NCI-H2227 treated with DMSO at 0.1 percent for 48 hours (cell line): Measurements from ENCODE around the gene EFHD1.
"Not testable (repeated sequence)": the region's sequence is repeated elsewhere in the genome, so short reads cannot be mapped to it uniquely, and the experiment has no call there.

Experiments
- DNase-seq: peaks from one replicate; lab custom pipeline; 2025; lab: John Stamatoyannopoulos, UW

Gene EFHD1

DNA sequence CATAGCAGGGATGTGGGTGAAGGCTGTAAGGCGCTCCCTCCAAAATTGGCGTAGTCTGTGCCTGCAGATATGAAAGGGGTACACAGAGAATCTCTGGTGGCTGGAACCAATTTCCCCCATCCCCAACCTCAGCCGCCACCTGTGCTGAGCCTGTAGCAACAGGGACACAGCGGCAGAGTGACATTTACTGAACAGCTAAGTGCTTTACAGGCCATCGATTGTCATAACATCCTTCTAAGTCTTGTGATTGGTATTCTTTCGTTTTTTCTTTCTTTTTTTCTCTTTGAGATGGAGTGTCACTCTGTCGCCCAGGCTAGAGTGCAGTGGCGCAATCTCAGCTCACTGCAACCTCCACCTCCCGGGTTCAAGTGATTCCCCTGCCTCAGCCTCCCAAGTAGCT, 12.2 kb upstream of the EFHD1 start:
- DNase-seq, result no peak

DNA sequence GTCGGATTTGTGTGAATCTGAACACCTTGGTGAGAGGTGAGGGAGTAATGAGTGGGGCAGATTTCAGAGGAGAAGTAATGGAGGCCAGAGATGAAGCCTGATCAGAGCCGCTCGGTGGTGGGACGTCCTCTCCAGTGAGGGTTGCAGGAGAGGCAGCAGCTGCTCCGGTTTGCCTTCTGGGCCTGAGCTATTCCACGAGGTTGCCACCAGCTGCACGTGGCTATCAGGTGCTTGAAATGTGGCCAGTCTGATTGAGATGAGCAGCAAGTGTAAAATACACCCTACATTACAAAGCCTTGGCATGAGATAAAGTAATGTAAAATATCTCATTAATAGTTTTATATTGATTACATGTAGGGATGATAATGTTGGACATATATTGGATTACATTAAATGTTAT, 10.8 kb upstream of the EFHD1 start:
- DNase-seq, result no peak

DNA sequence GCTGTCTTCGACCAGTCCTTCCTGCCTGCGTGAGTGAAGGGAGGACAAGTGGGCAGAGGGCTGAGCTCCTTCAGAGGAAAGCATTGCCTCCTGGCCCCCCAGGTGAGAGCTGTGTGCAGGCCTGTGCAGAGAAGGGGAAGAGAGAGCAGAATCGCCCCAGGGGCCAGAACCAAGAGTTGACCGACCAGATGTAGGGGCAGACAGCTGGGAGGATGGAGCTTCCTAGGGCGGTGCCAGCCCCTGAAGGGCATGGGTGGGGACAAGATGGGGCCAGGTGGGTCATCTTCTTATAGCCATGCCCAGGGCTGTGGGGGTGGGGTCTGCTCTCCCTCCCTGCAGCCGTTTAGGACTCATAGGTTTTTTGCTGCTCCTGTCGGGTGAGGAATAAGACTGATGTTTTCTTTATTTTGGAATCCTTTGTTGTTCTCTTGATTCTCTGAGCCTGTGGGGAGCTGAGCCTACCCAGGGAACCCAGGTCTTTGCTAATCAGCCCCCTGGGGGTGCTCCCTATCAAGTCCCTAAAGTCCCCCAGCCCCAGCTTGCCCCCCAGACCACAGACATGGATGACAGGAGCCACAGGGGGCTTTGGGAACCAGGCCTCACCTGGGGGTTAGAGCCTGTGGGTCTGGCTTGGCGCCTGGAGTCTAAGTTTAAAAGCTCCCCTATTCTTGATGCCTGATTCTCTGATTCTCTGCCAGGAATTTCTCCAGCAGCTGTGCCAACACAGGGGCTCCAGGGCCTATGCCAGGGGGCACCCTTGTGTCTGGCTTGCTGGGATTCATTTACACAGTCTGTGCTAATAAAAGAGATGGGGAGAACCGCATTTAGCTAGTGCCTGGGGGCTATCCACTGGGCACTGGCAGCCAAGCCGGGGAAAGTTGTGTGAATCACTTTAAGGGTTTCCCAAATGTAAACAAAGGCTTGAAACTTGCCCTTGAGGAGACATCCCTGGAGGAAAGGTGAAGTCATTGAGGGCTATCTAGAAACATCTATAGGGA, 9.3 kb upstream of the EFHD1 start:
- no peak for DNase-seq

DNA sequence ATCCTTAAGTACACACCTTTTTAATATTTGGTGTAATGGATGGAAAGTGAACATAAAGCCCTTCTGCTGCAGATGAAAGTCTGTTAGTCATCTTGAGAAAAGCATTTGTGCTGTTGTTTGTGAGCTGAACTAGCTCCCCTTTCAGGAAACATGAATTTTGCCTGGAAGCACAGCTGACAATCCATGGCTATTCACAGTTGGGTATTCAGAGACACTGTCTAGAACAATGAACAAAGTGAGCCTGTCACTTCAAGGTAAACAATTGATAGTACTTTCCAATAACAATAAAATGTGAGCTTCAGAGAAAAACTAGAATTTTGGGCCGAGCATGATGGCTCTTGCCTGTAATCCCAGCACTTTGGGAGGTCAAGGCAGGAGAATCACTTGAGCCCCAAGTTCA, 6.8 kb upstream of the EFHD1 start:
- no peak for DNase-seq

DNA sequence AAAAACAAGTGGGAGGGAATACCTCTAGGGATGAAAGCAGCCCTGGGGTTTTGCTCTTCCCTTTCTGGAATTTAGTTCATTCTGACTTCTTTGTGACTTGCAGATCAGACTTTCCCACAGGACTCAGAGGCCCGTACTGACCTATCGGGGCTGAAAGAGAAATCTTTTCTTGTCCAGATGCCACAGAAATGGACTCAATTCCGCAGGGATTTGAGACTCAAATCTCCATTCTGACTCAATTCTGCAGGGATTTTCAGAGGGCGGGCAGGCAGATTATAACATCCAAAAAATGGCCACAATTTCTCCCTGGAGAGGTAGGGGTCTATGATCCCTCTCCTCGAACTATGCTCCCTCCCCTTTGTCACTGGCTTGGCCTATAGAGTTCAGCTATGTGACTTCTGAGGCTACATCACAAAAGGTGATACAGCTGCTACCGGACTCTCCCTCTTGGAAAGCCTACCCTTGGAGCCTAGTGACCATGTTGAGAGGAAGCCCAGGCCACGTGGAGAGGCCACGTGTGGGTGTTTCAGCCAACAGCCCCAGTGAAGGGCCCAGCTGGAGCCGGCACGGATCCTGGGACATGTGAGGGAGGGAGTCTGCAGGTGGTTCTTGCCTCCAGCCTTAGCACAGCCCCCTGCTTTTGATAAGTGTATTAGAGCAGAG, 4.8 kb upstream of the EFHD1 start:
- DNase-seq, result no peak

DNA sequence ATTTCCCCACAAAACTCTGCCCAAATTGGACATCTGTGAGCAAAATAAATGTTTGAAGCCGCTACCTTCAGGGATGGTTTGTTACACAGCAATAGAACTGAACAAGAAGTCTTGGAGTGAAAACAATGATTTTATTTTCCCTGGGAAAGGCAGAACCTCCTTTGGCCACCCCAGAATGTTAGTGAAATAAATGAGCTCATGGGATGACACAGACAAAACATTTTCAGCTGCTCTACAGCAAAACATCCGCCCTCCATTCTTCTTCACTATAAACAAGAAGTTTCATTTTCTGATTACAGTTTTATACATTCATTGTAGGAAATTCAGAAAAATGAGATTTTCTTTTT, 4.3 kb upstream of the EFHD1 start:
- DNase-seq, result no peak

DNA sequence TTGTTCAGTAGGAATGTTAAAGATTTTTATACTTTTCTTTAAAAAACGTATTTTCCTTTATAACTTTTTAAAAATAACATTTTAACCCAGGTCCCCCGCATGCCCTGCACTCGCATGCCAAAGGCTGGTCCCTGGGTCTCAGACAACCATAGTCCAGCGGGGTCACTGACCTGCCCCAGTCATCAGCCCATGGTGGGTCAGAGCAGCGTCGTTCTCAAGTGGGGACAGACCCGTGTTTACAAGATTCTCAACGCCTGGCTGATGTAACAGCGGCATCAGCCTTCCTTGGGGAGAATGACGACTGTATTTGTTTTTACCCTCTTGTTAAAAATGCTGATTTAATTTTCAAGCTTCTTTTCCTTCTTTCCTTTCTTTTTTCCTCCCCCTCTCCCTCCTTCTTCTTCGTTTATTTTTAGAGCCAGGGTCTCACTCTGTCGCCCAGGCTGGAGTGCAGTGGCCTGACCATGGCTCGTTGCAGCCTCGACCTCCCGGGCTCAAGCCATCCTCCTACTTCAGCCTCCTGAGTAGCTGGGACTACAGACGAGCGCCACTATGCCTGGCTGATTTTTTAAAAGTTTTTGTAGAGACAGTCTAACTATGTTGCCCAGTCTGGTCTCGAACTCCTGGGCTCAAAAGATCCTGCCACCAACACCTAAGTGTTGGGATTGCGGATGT, 1.0 kb upstream of the EFHD1 start:
- no peak for DNase-seq

DNA sequence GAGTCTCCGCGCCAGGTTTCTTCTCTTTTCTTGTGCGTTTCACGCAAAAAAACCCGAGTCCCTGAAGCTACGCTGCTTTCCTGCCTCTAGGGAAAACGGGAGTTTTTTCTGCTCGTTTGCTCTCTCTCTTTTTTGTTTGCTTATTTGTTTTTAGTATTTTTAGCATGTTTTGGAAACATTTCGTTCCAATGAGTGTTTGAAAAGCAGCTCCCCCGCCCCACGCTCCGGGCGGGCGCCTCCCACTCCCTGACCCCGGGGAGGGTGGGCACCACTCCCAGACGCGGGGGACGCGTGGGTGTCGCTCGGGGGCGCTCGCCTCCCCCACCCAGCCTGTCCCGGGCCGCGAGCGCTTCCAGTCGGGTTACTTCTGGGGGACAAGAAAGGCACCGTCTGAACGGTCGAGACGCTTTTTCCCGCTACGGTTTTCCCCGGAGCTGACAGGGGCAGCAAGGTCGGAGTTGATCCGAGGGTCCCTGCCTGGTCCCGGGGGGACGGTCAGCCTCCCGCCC, 446 bp upstream of the EFHD1 start:
- no peak for DNase-seq

DNA sequence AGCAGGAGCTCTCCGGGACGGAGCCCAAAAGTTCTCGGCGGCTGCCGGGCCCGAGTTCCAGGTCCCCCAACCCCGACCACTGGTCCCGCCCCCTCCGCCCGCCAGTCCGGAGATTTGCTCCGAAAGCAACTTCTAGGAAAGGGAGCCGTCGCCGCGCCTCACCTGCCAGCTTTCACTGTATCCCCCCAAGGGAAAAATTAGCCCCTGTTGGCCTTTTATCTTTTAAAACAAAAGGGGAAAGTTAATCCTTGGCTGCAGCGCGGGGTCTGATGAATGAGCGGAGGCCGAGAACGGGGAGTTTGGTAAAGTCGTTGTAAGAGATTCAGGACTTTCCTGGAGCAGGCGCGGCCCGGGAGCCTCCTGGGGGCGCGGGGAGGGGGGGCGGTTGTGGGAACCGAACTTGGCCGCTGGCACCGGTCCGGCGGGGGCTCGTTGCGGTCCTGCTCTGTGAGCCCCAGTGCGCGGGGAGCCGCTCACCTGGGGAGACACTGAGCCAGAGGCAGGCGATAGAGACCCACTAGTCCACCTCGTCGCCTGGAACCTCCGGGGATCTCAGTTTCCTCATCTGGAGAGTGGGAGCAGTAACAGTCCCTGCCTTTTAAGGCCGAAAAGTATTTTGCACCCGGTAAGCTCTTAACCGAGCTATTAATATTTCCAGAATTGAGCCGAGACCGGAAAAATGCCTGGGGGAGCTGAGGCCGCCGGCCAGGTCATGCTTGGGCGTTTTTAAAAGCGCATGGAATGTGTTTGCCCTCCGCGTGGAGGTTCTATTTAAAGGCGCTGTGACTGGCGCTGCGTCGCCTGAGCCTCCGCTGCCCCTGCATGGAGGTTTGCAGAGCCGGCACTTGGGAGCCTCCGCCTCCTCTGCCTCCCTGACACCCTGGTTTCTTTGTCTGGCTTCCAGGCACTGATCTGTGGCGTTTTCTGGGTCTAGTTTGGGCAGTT, 1.1 kb downstream of the EFHD1 start:
- DNase-seq, result no peak

DNA sequence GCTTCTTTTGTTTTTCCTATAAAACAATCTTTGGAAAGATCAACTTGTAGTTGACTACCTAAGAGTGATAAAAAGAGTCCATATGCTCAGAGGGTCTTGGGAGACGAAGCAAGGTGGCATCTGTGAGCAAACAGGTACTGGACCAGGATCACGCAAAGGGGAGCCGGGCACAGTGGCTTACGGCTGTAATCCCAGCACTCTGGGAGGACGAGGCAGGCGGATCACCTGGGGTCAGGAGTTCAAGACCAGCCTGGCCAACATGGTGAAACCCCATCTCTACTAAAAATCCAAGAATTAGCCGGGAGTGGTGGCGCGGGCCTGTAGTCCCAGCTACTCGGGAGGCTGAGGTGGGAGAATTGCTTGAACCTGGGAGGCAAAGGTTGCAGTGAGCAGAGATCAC, 2.0 kb downstream of the EFHD1 start:
- DNase-seq, result not testable (repeated sequence)

DNA sequence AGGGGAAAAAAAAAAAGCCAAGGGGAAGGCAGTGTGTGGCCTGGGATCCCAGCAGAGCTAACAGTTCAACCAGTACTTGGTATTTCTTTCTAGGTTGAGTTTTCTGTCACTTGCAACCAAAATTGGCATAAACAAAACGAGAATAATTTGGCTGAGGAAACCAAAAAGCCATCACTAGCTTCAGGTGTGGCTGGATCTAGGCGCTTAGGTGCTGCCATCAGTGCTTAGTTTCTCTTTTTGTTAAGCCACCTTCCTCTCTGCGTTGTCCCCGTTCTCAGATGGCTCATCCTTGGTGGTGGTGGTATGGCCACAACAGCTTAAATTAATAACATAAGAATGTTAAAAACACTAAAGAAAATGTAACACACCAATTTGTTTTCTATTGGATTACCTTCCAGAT, 2.4 kb downstream of the EFHD1 start:
- no peak for DNase-seq

DNA sequence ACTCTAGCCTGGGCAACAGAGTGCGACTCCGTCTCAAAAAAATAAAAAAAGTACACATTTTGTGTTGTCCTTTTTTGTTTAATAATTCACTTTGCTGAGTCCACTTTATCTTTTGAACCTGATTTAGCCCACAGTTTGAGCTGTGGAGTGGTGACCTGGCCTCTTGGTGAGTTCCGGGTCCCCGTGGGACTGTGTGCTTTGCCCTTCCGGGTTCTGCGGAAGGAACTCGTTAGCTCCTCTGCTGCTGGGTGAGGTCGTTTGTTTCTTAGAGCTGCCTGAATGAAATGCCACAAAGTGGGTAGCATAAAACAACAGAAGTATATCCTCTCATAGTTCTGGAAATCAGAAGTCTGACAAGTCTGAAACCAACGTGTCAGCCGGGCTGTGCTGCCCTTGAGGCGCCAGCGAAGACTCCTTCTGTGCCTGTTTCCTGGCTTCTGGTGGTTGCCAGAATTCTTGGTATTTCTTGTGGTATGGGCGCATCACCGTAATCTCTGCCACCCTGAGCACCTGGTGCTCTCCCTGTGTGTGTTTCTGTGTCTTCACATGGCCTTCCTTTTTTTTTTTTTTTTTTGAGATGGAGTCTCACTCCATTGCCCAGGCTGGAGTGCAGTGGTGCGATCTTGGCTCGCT, 3.5 kb downstream of the EFHD1 start:
- no peak for DNase-seq

DNA sequence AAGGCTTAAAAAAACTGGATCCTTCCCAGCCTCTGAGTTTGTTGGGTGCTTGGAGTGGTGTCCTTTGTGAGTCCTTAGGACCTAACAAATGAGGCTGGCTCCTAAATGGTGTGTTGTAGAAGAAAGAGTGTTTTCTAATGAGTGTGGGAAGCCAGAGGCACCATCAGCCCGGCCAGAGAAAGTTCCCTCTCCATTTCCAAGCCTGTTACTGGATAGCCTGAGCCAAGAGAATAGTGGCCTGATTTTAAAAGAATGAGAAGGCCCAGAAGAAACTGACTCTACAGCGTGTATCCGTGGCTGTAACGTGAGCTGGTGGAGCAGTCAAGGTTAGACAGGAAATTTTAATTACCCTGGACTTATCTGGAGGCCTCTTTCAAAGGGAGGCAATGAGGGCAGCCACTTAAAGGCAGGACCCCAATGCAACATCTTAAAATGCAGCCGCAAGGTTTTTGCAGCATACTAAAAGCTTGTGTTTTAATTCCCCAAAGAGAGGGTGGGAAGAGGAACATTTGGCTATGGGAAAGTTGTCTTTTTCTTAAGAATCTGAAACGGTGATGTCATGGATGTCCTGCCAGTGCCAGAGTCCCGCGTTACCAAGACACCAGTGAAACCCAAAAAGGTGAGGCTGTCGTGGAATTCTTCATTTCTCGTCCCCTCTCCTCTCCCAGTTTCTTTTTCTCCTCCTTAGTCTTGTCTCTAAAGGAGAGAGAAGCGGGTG, 4.6 kb downstream of the EFHD1 start:
- no peak for DNase-seq

DNA sequence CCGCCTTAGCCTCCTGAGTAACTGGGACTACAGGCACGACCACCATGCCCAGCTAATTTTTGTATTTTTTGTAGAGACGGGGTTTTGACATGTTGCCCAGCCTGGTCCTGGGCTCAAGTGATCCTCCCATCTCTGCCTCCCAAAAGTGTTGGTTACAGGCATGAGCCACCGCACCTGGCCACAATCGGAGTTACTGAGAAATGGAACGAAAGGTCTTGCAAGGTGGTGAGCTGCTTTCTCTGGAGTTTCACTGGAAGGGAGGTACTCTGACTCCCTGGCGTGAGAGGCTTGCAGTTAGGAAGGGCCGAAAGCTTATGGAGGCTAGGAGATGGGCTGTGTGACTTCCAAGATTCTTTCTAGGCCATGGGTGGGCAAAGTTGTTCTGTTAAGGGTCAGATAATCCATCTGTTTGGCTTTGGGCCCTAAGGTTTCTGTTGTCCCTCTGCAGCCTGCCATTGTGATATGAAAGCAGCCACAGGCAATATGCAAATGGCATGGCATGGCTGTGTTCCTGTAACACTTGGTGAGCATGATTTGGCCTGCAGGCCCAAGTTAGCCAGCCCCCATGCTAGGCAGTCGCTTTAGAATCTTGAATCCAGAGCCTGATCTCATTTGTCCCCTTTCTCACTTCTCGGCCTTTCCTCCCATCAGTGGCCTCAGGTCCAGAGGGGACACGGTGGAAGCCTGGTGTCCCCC, 7.9 kb downstream of the EFHD1 start:
- DNase-seq, result no peak

DNA sequence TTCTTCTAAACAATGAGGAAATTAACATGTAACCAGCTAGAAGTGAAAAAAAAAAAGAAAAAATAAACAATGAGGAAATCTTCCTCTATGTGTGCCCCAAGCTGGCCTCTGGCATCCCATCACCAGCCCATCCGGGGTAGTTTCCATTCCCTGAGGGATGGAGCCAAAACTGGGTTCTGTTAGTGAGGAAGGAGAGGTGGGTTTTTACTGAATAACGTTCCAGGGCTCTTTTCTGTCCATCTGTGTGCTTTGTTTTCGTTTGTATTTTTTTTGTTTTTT, 9.7 kb downstream of the EFHD1 start:
- DNase-seq, result no peak

DNA sequence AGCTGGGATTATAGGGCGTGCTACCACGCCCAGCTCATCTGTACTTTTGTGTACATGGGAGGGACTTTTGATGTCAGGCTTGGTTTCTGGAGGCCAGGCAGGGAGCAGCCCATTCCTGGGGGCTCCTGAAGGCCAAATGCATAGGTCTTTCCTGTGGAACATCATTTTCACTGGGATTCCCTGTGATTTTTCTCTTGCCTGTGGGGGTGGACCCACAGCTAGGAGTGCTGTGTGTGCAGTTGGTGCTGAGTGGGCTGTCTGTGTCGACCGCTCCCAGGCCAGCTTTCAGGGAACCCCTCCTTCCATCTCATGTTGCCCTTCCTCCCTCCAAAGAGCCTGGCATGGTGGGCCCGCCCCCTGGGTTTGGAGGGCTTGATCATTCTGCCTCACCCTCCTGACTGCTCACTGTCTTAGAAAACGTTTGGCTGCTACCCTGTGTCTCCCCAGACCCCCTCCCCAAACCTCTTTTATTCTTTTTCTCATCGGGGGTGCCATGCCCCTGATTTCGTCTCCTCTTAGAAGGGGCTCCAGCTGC, 10.5 kb downstream of the EFHD1 start:
- DNase-seq, result no peak

DNA sequence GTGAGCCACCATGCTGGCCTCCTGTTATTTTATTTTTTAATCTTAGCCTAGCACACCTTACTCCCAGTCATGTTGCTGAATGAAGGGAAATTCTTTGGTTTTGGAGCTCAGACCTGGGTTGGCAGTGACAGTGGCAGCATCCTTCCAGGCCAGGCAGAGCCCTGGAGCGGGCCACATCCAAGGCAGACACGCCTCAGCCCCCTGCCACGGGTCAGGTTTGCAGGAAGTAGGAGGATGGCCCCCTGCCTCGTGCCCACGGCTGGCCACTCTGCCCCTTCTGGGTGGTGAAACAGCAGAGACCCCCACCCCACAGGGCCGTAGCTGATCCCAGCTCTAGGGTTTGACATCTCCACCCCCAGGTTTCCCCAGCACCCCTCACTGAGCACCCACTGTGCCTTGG, 11.7 kb downstream of the EFHD1 start:
- no peak for DNase-seq

DNA sequence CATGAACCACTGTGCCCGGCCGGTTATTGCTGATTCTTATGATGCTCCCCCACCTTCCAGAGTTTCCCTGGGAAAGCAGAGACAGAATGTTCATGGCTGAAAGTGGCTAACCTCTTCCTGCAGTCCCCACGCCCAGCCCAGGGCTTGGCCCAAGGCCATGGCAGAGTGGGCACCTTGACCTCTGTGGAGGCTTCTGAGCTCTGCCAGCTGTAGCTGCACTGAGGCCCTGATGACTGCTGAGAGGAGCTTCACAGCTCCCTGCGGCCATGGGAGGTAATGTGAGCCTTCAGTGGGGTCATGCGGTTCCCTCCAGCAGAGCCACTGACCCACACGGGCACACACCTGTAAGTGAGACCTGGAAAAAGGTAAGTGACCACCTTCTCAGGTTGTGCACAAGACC, 13.3 kb downstream of the EFHD1 start:
- no peak for DNase-seq

DNA sequence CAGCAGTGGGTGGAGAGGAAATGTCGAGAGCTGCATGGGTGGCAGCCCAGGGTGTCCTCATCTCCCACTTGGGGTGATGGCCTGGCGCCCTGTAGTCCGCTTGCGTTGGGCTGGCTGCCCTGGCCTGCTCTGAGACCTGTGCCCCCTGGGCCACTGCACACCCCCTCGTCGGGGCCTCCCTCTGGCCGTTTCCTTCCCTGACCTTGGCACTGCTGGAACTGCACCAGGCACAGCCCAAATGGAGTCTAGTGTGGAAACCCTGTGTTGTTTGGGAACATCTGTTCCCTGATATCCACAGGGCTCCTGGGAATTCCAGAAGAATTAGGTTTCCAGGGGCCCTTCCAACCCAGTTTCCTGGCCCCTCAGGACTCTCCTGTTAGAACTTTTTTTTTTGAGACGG, 13.9 kb downstream of the EFHD1 start:
- no peak for DNase-seq

DNA sequence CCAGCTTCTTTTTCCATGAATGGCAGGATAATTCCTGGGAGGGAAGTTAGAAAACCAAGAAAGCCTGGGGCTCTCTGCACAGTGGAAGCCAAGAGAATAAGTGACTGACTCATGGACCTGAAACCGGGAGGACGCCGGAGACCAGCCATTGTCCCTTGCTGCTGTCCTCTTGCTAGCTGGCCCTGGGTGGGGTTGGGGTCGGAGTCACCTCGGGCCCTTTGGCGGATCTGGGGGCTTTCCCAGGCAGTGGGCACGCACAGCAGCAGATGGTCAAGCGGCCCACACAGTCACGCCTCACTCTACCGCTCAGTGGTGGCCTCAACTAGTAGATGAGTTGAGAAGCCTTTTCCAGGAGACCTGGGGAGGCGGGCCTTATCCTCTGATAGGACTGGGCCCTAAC, 15.6 kb downstream of the EFHD1 start:
- DNase-seq, result no peak
